BE2C (cell line): ENCODE measurements around the gene UBFD1.
"Not testable (repeated sequence)": the region's sequence is repeated elsewhere in the genome, so short reads cannot be mapped to it uniquely, and the experiment has no call there.

Experiments
- DNase-seq: peaks from one replicate; pipeline ENCODE4 v3.0.0-alpha.2; 2020
- H3K27me3 ChIP-seq: fragments of 250-450 bp; sonication (Bioruptor Pico); 2 replicates; pipeline ENCODE4 v1.5.1; 2020; ENCODE audit warnings: mild to moderate bottlenecking
- H3K36me3 ChIP-seq: fragments of 250-450 bp; sonication (Bioruptor Pico); 2 replicates; pipeline ENCODE4 v1.5.1; 2020; ENCODE audit warnings: mild to moderate bottlenecking
- H3K4me1 ChIP-seq: fragments of 250-450 bp; sonication (Bioruptor Pico); 2 replicates; pipeline ENCODE4 v1.5.1; 2020
- H3K4me3 ChIP-seq: 2 replicates; pipeline ENCODE4 v1.5.1; 2011; ENCODE audit warnings: low read depth, low read length
- H3K9me3 ChIP-seq: fragments of 250-450 bp; sonication (Bioruptor Pico); 2 replicates; pipeline ENCODE4 v1.5.1; 2020
- CTCF ChIP-seq: IDR thresholded peaks from 2 replicates; pipeline ENCODE4 v1.5.1; 2012; ENCODE audit warnings: mild to moderate bottlenecking, low read depth, low read length

Gene UBFD1

GRCh38 chr16:23579371-23579770 lies 21.8 kb downstream of the UBFD1 start:
- TF ChIP-seq CTCF, result no peak
- no peak for DNase-seq
- H3K36me3 ChIP-seq, result peaks cover 46% of the 10 kb centered on the region
- no peak overlapping the region for H3K4me3 ChIP-seq
- no peaks in the 10 kb centered on the region for H3K4me1 ChIP-seq
- H3K9me3 ChIP-seq, result no peaks in the 10 kb centered on the region
- no peaks in the 10 kb centered on the region for H3K27me3 ChIP-seq

- Histone ChIP-seq H3K4me3 (no peak overlapping the region), H3K9me3 (no peaks in the 10 kb centered on the region), H3K4me1 (no peaks in the 10 kb centered on the region), H3K27me3 (no peaks in the 10 kb centered on the region), H3K36me3 (peaks cover 50% of the 10 kb centered on the region)
- no peak for DNase-seq
- TF ChIP-seq CTCF, result no peak
Measured at GRCh38 chr16:23580391-23580790, 22.9 kb downstream of the UBFD1 start.

DNA sequence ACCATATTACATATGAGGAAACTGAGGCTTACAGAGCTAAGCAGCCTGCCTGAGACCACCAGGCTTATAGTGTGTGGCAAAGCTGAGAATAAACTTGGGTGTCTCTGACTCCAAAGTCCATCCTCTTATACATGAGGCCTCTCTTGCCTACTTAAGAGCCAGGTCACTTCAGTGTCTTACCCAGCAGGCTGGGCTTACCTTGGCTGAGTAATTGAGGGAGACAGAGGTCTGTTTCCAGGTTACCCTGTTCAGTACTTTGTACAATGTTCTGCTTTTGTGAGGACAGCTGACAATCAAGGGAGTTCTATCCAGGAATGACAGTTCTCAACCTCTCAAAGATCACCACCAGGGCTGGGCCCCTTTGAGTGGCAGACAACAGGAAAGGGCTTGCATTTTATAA lies 24.2 kb downstream of the UBFD1 start:
- no peaks in the 10 kb centered on the region for H3K9me3 ChIP-seq
- DNase-seq, result no peak
- no peaks in the 10 kb centered on the region for H3K27me3 ChIP-seq
- no peaks in the 10 kb centered on the region for H3K4me1 ChIP-seq
- peaks cover 62% of the 10 kb centered on the region for H3K36me3 ChIP-seq
- TF ChIP-seq CTCF, result no peak
- no peak overlapping the region for H3K4me3 ChIP-seq

DNA sequence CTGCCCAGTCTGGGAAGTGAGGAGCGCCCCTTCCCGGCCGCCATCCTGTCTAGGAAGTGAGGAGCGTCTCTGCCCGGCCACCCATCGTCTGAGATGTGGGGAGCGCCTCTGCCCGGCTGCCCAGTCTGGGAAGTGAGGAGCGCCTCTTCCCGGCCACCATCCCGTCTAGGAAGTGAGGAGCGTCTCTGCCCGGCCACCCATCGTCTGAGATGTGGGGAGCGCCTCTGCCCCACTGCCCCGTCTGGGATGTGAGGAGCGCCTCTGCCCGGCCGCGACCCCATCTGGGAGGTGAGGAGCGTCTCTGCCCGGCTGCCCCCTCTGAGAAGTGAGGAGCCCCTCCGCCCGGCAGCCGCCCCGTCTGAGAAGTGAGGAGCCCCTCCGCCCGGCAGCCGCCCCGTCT lies 25.7 kb downstream of the UBFD1 start:
- H3K36me3 ChIP-seq, result peaks cover 77% of the 10 kb centered on the region
- H3K9me3 ChIP-seq, H3K4me3 ChIP-seq: not testable (repeated sequence)

DNA sequence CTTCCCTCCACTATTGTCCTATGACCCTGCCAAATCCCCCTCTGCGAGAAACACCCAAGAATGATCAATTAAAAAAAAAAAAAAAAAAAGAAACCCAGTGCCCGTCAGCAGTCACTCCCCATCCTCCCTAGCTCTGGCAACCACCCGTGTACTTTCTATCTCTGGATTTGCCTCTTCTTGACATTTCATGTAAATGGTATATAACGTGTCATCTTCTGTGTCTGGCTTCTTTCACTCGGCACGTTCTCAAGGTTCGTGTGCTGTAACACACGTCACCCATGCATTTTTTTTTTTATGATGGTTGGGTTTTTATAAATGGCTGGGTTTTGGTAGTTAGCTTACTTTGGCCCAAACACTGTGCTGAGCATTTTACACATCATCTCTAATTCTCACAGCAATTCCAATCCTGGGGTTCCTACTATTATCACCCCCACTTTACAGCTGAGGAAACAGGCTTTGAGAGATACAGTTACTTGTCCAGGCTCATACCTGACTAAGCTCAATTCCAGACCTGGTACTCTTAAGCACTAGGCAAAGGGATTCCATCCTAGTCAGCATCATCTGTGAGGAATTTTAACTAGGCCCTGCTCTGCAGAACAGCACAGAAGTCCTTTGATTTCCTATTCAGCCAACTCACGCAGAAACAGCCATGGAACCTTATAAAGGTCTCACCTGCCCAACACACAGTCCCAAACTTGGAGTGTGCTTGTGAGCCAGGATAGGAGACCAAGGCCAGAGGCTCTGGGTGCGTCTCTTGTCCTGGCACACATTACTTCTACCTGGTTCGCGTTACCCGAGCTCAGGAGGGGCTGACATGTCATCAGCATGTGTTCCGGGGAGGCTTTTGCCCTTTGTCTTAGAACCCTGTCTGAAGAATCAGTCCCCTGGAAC lies 26.9 kb downstream of the UBFD1 start:
- DNase-seq, result no peak
- no peaks in the 10 kb centered on the region for H3K4me1 ChIP-seq
- peaks cover 79% of the 10 kb centered on the region for H3K36me3 ChIP-seq
- no peaks in the 10 kb centered on the region for H3K9me3 ChIP-seq
- no peak for TF ChIP-seq CTCF
- H3K27me3 ChIP-seq, result no peaks in the 10 kb centered on the region
- H3K4me3 ChIP-seq, result no peak overlapping the region

More for the DNA sequence above, 25.7 kb downstream of the UBFD1 start:
- H3K4me1 ChIP-seq, DNase-seq, H3K27me3 ChIP-seq: not testable (repeated sequence)

GRCh38 chr16:23587726-23588125 lies 30.2 kb downstream of the UBFD1 start:
- Histone ChIP-seq H3K9me3 (no peaks in the 10 kb centered on the region), H3K4me1 (no peaks in the 10 kb centered on the region), H3K27me3 (no peaks in the 10 kb centered on the region), H3K4me3 (no peak overlapping the region), H3K36me3 (peaks cover 80% of the 10 kb centered on the region)
- TF ChIP-seq CTCF, result no peak
- DNase-seq, result no peak
